GM23248 (cell line): ENCODE results near the gene USP10.

Source experiments
- EZH2 ChIP-seq: fragments of 200-600 bp; sonication (generic); IDR thresholded peaks from 2 replicates; pipeline ENCODE4 v1.6.1; 2018; ENCODE audit warnings: antibody characterized with exemption, mild to moderate bottlenecking; ENCODE audit not compliant: insufficient read depth, poor library complexity, severe bottlenecking
- EZH2phosphoT487 ChIP-seq: fragments of 200-600 bp; sonication (generic); IDR thresholded peaks from 2 replicates; pipeline ENCODE4 v1.6.1; 2018; ENCODE audit warnings: antibody characterized with exemption, moderate library complexity, mild to moderate bottlenecking, low read depth; ENCODE audit not compliant: insufficient read depth

- TF ChIP-seq EZH2phosphoT487 (no peak), EZH2 (no peak)
Observed at GRCh38 chr16:84715854-84716253, 16.1 kb downstream of the USP10 start.
